ENCODE measurements around the gene ADAM12.

ADAM12 gene

DNA sequence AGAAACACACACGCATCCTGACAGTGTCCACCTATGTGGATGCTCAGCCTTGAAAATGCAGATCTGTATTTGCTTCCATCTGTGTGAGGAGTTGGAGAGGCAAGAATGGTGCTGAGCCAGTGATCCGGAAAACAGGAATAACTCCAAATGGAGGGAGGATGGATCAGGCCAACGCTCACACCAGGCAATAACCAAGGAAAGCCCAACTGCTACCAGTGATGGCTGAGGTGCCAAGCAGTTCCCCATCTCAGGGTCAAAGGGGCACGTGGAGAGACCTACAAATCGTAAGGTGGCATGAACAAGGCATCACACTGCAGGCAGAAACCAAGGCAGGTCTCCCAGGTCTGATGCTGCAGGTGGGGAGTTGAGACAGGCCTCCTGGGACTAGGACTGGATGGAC is 153.6 kb downstream of the ADAM12 start:
- DNase-seq (ENCODE audit: low read depth in 2 of 2) = no peak

DNA sequence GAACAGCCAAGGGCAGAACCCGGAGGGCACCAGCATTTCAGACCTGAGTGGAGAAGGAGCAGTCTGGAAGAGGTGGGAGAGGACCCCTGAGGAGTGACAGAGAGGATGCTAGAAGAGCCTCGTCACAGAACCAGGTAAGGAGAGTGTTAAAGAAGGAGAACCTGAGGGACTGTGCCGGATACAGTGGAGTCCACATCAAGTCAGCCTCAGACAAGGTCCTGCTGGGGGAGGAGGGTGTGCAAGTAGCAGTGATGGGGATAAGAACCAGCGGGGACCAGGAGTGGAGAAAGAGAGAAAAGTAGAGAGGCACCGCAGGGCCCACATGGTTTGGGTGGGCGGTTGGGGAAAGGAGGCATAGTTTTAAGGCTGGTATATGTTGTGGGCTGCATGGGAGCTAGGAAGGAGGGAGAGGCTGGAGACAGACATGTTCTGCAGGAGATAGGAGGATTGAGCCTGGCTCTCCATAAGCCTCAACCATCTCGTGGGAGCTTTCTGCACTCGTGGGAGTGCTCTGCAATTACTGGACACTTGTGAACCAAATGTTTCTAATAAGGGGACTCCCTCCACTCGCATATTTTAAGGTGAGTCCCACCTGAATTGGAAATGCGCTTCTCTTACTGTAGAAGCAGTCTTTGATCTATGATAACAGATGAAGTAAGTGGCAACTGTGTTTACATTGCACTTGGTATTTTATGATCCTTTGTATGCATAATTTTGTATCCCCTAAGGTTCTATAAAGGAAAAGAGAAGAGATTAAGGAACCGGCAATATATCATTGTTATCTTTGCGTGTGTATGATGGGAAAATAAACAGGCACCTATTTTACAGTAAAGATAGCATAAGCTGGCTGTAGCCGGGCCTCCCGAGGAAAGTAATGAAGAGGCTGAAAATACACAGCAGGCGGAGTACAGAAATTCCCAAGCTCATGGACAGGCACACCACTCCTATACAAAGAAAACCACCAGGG is 154.8 kb downstream of the ADAM12 start:
- no peak for DNase-seq (ENCODE audit: low read depth in 2 of 2)

DNA sequence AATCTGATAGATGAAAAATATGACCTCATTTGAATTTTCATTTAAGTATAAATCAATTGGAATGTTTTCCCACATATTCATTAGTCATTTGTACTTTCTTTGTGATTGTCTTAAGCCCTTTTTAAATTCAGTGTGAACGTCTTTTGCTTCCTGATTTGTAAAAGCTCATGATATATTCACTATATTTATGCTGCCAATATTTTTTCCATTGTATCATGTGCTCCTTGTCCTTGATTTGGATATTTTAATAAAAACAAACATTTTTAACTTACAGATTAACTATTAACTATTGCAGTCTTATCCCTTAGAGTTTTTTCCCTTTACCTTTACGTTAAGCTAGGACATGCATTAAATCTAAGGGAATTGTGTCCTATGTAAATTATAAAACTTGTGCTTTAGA is 157.7 kb downstream of the ADAM12 start:
- DNase-seq (ENCODE audit: low read depth in 2 of 2) = no peak

DNA sequence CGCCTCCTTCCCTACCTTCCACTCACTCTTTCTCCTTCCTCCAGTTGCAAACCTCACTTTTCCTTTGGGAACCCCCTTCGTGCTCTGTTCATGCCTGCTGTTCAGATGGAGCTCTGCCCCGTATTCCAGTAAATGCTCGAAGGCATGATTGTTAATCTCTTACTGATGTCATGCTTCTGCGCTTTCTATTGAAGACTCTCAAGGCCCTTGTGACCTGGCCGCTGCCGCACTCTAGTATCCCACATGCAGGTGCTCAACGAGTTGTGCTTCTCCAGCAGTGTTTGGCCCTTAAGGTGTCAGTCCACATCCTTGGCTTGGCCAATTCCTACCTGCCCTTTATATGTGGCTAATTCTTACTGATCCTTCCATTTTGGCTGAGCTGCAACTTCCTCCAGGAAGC is 158.6 kb downstream of the ADAM12 start:
- no peak for DNase-seq (ENCODE audit: low read depth in 2 of 2)

DNA sequence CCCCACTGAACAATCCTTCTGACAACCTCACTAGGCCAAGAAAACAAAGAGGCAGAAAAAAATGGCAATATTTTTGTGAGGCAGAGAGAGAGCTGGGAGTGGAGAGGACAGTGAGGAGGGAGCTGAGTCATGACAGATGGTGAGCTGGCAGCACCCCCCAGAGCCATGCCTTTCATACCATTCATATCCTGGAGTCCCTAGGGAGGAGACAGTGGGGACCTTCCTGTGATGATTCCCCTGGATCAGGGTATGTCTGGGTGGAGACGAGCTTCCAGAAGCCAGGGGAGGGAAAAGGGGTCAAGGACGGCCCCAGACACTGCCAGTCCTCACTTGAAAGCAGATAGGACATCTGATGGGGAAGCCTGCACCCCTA is 160.5 kb downstream of the ADAM12 start:
- DNase-seq (ENCODE audit: low read depth in 2 of 2) = no peak

DNA sequence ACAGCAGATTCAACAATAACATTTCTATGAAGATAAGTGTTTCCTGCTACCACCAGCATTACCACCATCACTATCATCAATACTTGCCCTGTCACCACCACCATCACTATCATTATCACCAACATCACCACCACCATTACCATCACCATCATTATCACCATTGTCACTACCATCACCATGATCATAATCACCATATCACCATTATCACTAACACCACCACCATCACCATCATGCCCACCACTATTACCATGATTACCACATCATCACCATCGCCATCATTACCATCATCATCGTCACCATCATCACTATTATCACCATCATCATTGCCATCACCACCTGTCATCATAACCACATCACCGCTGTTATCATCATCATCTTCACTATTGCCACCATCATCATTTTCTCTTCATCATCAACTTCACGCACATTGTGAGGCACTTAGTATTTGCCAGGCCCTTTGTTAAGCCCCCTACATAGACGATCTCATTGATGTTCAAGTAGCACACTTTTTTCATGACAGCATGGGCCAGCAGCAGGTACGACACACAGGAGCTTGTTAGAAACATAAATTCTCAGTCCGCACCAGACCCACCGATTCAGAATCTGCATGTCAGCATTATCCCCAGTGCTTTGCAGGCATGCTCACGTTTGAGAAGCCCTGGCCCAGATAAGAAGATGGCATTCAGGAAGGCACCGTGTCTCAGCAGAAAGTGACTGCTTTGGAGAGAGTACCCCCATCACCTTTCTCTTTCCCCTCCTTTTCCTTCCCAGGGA is 161.1 kb downstream of the ADAM12 start:
- DNase-seq (ENCODE audit: low read depth in 2 of 2) = no peak

DNA sequence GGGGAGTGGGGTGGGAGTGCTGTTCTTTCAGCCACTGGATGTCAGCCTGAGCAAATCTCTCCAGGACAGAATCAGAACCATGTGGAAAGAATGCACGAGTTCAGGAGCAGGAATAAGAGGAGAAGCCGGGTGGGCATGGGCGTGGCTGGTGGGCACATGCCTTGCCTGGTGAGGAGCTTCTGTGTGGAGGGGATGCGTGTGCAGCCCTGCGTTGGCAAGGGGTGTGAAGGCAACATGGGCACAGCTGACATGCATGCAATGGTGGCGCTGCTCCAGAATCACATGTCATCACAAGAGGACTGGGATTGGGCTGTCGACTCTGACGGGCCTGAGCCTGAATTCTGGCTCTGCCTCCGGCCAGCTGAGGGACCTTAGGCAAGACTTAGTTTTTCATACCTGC is 162.1 kb downstream of the ADAM12 start:
- DNase-seq (ENCODE audit: low read depth in 2 of 2) = no peak

DNA sequence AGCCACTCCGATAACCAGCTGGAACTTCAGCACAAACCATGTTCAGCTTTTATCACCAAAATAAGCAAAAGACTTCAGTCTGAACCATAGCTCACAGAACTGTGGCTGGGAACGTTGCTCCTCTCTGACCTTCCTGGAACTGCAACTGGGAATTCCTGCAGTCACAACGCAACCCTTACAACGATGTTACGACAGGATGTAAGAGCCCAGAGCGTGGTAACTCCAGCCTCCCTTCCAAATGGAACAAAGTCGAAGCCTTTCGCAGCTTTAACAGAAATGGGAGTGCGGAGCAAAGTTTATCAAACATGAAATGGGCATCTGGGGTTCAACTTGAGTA is 162.6 kb downstream of the ADAM12 start:
- DNase-seq (ENCODE audit: low read depth in 2 of 2) = no peak

DNA sequence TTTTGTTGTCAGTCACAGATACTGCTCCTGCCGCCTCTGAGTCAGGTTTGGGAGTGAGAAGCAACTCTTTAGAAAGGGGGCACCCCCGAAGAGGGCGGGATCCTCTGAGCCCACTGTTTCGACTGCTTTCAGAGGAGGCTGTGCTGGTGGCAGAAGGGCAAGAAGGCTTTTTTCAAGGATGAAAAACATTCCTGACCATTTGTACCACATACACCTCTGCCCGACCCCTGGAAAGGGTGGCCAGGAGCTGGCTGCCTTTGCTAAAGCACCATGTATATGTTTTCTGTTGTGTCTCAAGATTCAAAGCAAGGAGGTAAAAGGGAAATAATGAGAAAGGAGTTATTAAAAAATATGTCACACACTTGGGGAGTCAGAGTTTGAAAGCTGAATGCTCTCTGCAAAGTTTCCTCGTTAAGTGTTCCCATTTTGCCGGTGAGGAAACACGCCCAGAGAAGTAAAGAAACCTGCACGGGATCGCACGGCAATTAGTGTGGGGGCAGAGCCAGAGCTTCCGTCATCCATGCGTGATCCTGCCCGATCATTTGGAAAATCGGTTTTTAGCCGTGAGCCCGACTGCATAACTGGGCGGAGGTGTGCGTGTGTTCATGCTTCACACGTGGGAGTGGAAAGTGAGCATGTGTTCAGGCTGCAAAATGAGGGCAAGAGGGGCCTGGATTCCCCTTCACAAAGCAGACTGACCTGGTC is 163.2 kb downstream of the ADAM12 start:
- no peak for DNase-seq (ENCODE audit: low read depth in 2 of 2)

DNA sequence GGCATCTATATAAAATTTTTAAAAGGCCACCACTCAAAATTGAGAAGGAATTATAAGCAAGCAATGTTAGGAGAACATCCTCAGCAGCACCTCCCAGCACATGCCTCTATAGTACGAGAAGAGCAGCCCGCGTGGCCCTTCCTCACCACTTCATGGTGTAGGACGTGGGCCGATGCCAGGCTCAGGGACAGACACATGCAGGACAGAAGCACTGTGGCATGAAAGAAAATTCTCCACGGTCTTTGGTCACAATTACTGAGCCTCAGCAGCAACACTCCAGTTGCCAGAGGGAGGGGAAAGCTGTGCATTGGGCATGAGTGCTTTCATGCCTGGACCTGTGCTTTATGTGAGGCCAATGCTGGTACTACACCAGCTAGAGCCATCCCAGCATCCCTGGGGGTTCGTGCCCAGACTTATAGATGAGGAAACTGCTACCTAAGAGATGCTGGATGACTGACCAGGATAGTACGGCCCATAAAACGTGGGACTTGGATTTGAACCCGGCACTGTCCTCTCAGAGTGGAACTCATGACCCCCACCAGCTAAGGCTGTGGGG is 164.7 kb downstream of the ADAM12 start:
- DNase-seq (ENCODE audit: low read depth in 2 of 2) = no peak

DNA sequence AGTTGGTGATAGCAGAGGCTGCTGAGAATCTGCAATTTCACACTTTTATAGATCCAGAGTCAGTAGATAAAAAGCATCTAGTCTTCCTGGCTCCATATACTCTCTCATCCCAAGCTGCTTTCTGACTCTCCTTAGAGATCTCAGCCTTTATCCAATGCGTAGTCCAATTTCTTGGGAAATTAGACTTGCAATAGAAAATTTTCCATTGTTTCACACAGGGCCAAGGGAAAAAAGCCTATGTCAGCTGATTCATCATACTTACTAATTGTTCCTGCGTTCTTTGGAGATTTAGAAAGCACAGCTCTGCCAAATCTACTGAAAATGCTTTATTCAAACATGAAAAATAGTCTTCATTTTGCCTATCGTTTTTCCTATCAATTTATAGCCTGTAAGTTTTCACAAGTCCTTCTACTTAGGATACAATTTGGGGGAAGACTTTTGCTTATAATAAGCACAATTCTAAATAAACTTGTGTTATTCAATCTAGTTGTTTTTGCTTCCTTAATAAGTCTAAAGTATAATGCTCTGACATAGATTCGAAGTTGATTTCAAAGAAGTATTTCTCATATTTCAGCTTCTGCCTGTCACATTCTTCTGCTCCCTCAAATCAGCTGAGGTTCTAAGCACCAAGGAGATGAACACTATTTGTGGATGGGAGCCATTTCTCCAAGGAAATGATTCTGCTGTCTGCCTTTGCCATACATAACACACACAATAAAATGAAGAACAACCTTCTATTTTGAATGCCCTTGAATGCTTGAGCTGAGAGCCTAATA is 165.4 kb downstream of the ADAM12 start:
- no peak for DNase-seq (ENCODE audit: low read depth in 2 of 2)

DNA sequence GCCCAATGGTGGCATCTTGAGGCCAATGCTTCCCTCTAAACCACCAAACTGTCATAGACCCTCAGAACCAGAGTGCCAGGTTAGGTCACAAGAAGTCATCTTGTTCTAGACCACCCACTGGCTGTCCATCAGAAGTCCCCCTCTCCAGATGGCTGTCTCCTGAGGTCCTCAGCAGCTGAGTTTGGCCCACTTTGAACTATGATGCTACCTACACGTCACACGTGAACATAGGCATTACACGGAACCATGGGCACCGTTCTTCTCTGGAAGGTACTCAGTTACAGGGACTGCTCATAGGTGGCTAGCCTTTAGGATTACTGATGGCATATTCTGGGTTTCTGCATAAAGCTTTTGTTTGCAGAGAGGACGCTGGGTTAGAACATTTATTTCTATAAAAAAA is 166.4 kb downstream of the ADAM12 start:
- no peak for DNase-seq (ENCODE audit: low read depth in 2 of 2)

DNA sequence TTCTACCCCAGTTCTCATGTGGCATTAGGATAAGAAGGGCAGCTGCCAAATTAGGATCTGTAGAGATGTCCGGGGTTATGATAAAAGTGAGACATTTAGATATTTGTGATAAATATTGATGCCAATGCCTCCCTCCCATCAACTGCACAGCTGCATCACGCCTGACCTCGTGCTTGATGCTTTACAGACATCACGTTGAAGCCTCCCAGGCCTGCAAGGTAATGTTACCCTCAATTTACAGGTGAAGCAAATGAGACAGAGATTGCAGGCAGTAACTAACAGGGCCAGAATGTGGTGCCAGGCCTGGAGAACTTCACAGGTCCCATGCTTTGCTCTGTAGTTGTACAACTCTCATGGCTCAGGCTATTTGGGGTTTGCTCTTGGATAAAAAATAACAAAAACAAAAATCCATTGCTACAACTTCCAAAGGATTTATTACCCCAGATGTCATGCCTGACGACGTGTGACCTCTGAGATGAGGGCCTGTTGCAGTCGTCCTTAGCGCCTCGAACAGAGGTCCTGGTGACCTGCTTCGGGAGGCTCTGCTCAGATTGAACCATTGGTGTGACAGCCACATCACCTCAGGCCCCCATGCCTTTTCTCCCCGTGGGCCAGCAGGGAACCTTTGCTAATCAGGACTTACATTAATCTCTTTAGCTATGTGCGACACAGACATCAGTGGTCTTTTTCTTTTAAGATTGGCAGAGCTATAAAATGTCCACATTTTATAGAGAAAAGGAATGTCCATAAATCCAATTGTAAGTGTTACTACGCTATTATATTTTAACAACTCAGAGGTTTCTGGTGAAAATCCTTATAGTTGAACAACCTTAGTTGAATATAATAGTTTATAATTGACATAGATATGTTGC is 169.3 kb downstream of the ADAM12 start:
- no peak for DNase-seq (ENCODE audit: low read depth in 2 of 2)

DNA sequence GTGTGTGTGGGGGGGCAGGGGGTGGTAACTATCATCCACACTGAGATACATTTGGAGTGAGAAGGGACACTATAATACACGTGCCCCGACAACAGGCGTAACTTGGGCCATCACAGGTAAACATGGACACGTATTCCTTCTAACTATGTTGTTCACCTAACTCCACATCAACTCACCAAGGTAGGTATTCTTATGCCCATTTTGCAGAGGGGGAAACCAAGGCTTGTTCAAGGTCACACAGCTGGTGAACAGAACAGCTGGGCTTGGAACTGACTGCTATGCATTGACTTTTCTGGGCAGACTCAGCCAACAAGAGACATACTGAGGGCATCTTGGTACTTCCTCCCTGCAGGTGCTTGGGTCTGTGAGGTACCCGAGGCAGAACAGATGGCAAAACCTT is 170.1 kb downstream of the ADAM12 start:
- DNase-seq (ENCODE audit: low read depth in 2 of 2) = no peak

DNA sequence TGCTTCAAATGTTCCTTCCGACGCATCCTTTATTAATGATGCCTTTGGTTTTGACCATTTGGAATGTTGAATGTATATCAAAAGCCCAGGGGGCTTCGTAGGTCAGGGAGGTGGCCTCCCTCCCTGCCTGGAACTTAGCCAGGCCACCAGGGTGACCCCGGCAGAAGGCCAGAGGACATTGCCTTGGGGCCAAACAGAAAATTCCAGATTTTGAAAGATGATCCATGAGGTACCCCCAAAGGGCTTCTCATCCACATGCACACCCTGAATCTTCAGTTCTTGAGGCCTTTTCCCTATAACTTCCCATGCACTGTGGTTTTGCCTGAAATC is 171.7 kb downstream of the ADAM12 start:
- no peak for DNase-seq (ENCODE audit: low read depth in 2 of 2)

DNA sequence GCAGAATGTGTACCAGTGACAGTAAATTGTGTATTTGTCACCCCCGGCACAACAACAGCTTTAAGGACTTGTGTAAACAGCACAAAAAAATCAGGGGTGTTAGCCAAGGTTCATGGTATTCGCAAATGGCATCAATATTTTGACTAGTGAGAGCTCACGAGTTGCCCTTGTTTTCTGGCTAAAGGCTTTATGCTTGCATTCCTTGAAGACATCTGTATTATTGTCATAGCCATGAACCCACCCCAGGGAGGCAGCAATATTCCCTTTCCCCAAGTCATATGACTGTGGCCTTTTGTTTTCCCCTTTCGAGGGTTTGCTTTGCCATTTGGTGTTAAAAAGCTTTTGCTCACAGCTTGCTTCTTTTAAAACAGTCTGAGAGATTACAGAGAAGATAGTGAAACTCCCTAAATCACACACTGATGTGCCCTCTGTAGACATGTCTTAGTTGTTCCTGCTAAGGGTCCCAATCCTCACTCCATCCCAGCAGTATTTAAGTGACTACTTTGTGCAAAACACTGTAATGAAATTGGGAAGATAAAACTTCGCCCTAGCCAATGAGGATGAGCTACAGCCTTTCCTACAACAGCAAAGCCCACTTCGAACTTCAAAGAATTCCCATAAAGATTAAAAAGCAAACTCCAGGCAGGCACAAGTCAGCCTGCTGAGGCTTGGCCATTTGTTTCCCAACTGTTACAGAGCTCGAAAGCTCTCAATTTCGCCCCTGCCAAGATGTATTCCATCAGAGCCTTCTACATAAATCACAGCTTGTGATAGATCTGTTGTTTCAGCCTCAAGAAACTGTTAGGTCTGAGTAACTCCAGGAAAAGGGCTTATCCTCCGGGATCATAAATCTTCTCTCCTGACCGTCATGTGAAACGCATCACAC is 172.3 kb downstream of the ADAM12 start:
- no peak for DNase-seq (ENCODE audit: low read depth in 2 of 2)

DNA sequence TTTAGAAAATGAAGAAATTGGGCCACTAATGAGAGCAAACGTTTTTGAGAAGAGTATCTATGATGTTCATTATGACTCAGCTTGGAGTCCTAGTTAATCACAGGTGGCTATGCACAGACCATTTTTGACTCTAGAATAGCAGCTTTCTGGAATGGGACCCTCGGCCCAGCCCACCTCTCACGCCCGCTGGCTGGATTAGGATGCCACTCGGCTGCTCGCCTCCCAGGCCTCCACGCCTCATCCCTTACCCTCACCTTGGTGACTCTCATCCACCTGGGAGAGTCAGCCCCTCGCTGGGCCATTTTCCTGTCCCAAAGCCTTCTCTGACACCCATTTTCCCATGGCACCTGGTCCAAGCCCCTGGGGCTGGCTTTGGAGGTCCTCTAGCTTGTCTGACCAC is 173.6 kb downstream of the ADAM12 start:
- DNase-seq (ENCODE audit: low read depth in 2 of 2) = no peak

DNA sequence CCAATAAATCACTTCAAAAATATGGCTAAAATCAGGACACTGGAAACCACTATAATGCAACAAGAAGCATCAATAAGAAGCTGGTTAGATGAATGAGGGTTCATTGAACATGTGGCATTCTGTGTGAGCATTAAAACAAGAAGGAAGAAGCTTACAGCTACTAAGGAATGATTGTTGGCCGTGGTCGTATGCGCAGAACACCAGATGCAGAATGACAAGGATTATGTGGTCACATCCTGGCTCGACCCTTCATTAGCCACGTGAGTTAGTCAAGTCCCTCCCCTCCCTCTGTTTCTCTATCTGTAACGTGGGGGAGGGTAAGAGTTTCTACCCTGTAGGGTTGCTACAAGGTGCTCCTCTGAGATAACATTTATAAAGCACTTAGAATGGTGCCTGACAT is 174.3 kb downstream of the ADAM12 start:
- no peak for DNase-seq (ENCODE audit: low read depth in 2 of 2)

DNA sequence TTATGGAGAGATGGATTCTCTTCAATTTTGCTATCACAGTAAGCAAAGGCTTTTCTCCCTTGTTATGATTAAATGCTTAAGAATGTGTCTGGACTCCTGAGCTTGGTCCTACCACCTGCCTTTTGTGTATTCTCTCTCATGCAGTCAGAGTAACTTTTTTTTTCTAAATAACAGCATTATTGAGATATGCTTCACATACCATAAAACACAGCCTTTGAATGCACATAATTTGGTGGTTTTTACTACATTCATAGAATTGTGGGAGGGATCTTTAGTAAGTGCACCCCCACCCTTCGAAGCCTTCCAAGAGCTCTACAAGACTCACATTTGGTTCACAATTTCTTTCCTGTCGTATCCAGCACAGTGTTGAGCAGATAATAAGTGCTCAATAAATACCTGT is 175.5 kb downstream of the ADAM12 start:
- DNase-seq (ENCODE audit: low read depth in 2 of 2) = no peak

Data from stimulated activated CD8-positive, alpha-beta memory T cell treated with anti-CD3 and anti-CD28 coated beads, Interleukin-15, amount 100 ng/mL, for 48 hours (primary cell).